Panc1 (cell line): Measurements from ENCODE around the gene CXorf38.

Experiments
- CTCF ChIP-seq: fragments of 450-650 bp; IDR thresholded peaks from 2 replicates; pipeline ENCODE4 v1.5.1; 2017; ENCODE audit warnings: mild to moderate bottlenecking
- POLR2AphosphoS5 ChIP-seq: IDR thresholded peaks from 2 replicates; pipeline ENCODE4 v1.6.1; 2012; ENCODE audit warnings: mild to moderate bottlenecking, low read depth, low read length, moderate library complexity
- SIN3A ChIP-seq: IDR thresholded peaks from 2 replicates; pipeline ENCODE4 v1.6.1; 2012; ENCODE audit warnings: low read depth, mild to moderate bottlenecking, low read length, moderate library complexity, borderline replicate concordance; ENCODE audit not compliant: insufficient read depth
- TCF7L2 ChIP-seq: IDR thresholded peaks from 2 replicates; pipeline ENCODE4 v1.6.1; 2011; ENCODE audit warnings: mild to moderate bottlenecking, low read depth, low read length, inconsistent platforms

GRCh38 chrX:40646489-40647306 is 663 bp downstream of the CXorf38 start:
- TF ChIP-seq CTCF, result no peak
- TF ChIP-seq POLR2AphosphoS5, result no peak
- no peak for TF ChIP-seq SIN3A
- no peak for TF ChIP-seq TCF7L2
